ENCODE results near the gene DHRS3.

The DHRS3 gene

DNA sequence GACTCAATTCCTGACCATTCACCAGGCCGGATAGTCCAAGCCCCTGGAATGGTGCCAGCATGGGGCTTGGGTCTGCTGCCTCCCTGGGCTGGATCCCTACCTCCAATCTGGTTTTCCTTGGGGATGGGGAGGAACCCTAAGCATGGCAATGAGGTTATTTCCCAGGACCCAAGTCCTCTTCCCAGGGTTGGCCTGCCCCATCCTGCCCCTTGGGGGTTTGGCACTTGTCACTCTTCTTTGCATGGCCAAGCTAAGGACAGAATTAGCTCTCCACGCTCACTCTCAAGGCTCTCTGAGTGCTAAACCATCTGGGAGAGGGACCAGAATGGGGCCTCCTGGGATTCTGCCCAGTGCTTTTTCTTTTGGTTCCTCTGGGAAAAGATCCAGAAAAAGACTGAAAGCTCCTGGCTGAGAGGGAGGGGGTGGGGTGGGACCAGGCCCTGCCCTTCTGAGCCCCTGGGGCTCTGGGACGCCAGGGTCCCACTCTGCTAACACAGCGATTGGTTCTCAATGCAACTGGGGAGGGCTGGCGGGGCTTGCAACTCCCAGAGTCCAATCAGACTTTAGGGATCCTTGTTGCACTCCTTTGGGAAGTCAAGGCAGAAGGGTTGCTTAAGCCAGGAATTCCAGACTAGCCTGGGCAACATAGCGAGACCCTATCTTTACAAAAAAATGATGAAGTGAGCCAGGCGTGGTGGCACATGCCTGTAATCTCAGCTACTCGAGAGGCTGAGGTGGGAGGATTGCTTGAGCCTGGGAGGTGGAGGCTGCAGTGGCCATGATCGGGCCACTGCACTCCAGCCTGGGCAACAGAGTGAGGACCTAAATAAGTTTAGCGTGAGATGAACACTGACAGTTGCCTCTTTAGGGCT is 52.7 kb downstream of the DHRS3 start:
- TF ChIP-seq TAF1 (IDR thresholded peaks at IDR 0.05; ENCODE audit: borderline replicate concordance, insufficient read depth, low read length) (no peak), SIN3A (IDR thresholded peaks at IDR 0.05; ENCODE audit: borderline replicate concordance, insufficient read depth, low read length) (no peak)

DNA sequence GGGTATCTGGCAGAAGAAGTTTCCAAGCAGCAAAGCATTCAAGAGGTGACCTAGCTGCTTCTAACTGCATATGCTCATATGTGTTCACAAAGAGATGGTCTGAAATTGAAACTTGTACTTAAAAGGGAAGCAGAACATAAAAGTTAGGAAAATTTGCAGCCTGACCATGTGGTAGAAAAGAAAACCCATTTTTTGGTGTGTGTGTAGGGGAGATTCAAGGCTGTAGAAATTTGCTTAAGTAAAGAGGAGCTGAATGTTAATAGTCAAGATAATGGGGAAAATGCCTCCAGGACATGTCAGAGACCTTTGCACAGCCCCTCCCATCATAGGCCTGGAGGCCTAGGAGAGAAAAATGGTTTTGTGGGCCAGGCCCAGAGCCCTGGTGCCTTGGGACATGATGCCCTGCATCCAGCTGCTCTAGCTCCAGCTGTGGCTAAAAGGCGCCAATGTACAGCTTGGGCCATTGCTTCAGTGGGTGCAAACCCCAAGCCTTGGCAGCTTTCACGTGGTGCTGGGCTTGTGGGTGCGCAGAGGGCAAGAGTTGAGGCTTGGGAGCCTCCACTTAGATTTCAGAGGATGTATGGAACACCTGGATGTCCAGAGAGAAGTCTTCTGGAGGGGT is 54.9 kb downstream of the DHRS3 start:
- TF ChIP-seq TAF1 (IDR thresholded peaks at IDR 0.05; ENCODE audit: borderline replicate concordance, insufficient read depth, low read length) (no peak), POLR2AphosphoS5 (IDR thresholded peaks at IDR 0.05; ENCODE audit: low read depth, low read length) (no peak), SIN3A (IDR thresholded peaks at IDR 0.05; ENCODE audit: borderline replicate concordance, insufficient read depth, low read length) (no peak), FOXP2 (optimal IDR thresholded peaks at IDR 0.05; ENCODE audit: borderline replicate concordance, extremely low read depth, extremely low read length, insufficient read depth) (no peak)
- TF ChIP-seq, protein P1, sequence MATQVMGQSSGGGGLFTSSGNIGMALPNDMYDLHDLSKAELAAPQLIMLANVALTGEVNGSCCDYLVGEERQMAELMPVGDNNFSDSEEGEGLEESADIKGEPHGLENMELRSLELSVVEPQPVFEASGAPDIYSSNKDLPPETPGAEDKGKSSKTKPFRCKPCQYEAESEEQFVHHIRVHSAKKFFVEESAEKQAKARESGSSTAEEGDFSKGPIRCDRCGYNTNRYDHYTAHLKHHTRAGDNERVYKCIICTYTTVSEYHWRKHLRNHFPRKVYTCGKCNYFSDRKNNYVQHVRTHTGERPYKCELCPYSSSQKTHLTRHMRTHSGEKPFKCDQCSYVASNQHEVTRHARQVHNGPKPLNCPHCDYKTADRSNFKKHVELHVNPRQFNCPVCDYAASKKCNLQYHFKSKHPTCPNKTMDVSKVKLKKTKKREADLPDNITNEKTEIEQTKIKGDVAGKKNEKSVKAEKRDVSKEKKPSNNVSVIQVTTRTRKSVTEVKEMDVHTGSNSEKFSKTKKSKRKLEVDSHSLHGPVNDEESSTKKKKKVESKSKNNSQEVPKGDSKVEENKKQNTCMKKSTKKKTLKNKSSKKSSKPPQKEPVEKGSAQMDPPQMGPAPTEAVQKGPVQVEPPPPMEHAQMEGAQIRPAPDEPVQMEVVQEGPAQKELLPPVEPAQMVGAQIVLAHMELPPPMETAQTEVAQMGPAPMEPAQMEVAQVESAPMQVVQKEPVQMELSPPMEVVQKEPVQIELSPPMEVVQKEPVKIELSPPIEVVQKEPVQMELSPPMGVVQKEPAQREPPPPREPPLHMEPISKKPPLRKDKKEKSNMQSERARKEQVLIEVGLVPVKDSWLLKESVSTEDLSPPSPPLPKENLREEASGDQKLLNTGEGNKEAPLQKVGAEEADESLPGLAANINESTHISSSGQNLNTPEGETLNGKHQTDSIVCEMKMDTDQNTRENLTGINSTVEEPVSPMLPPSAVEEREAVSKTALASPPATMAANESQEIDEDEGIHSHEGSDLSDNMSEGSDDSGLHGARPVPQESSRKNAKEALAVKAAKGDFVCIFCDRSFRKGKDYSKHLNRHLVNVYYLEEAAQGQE (IDR thresholded peaks at IDR 0.05; ENCODE audit: insufficient read depth in 1 of 2, low read depth in 2 of 2, low read length in 2 of 2): no peak

DNA sequence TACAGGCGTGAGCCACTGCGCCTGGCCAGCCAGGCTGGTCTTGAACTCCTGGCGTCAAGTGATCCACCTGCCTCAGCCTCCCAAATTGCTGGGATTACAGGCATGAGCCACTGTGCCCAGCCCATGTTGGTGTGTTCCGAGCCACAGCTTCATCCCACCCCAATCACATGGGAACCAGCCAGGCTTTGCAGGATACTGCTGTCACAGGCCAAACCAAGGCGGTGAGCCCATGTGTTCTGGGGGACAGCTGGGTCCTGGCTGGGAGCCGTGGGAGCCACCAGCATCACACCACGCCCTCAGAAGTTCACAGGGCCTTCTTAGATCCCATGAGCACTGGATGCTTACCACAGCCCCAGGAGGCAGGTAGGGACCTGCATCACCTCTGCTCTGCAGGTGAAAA is 56.9 kb downstream of the DHRS3 start:
- no peak for TF ChIP-seq POLR2AphosphoS5 (IDR thresholded peaks at IDR 0.05; ENCODE audit: low read depth, low read length)
- TF ChIP-seq FOXP2 (optimal IDR thresholded peaks at IDR 0.05; ENCODE audit: borderline replicate concordance, extremely low read depth, extremely low read length, insufficient read depth): no peak
- TF ChIP-seq SIN3A (IDR thresholded peaks at IDR 0.05; ENCODE audit: borderline replicate concordance, insufficient read depth, low read length): no peak
- TF ChIP-seq, protein P1 (IDR thresholded peaks at IDR 0.05; ENCODE audit: insufficient read depth in 1 of 2, low read depth in 2 of 2, low read length in 2 of 2): no peak
- no peak for TF ChIP-seq TAF1 (IDR thresholded peaks at IDR 0.05; ENCODE audit: borderline replicate concordance, insufficient read depth, low read length)

DNA sequence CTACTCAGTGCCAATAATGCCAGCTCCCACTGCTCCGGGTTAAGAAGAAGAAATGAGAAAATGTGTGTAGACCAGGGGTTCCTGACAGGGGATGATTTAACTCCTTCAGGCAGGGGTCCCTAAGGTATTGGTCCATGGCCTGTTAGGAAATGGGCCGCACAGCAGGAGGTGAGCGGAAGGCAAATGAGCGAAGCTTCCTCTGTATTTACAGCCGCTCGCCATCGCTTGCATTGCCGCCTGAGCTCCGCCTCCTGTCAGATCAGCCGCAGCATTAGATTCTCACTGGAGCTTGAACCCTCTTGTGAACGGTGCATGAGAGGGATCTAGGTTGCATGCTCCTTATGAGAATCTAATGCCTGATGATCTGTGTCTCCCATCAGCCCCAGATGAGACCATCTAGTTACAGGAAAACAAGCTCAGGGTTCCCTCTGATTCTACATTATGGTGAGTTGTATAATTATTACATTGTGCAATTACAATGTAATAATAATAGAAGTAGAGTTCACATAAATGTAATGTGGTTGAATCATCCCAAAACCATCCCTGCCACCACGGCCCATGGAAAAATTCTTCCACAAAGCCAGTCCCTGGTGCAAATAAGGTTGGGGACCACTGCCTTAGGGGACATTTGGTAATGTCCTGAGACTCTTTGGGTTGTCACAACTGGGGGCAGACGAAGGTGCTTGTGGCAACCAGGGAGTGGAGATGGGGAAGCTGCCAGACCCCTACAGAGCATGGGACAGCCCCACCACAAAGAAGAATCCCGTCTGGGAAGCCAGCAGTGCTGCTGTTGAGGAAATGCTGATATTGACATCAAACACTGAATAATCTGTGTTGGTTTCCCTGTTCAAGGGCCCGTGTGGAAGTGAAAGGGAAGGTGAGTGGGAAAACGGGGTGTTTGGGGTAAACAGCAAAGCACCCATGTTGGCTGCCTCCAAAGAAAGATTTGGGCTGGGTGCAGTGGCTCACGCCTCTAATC is 60.8 kb downstream of the DHRS3 start:
- TF ChIP-seq SIN3A (IDR thresholded peaks at IDR 0.05; ENCODE audit: borderline replicate concordance, insufficient read depth, low read length): no peak
- TF ChIP-seq POLR2AphosphoS5 (IDR thresholded peaks at IDR 0.05; ENCODE audit: low read depth, low read length): no peak
- no peak for TF ChIP-seq TAF1 (IDR thresholded peaks at IDR 0.05; ENCODE audit: borderline replicate concordance, insufficient read depth, low read length)
- TF ChIP-seq, protein P1 (IDR thresholded peaks at IDR 0.05; ENCODE audit: insufficient read depth in 1 of 2, low read depth in 2 of 2, low read length in 2 of 2): no peak
- no peak for TF ChIP-seq FOXP2 (optimal IDR thresholded peaks at IDR 0.05; ENCODE audit: borderline replicate concordance, extremely low read depth, extremely low read length, insufficient read depth)

DNA sequence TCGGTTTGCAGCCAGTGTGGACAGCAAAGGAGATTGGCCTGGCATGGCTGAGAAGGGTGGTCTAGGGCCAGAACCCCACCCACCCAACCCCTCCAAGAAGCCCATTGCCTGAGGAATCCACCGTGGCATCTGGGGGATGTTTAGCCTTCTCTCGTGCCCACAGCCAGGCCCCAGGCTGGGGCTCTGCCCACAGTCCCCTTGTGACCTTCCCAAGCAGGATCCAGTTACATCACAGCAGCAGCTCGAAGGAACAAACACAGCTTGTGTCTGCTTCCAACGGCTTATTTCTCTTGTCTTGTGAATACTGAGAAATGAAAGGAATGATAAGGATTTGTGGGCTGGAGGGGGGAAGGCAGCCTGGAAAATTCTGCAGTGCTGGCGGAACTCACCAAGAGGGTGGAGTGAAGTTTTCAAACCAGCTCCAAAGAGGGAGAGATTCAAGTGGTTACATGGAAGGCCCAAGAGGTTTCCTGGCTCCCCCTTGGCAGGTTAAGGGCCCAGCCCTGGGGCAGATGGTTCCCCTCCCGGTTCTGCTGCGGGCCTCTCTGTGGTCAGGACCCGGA is 61.6 kb downstream of the DHRS3 start:
- TF ChIP-seq POLR2AphosphoS5 (IDR thresholded peaks at IDR 0.05; ENCODE audit: low read depth, low read length) (no peak), SIN3A (IDR thresholded peaks at IDR 0.05; ENCODE audit: borderline replicate concordance, insufficient read depth, low read length) (no peak), TAF1 (IDR thresholded peaks at IDR 0.05; ENCODE audit: borderline replicate concordance, insufficient read depth, low read length) (no peak), FOXP2 (optimal IDR thresholded peaks at IDR 0.05; ENCODE audit: borderline replicate concordance, extremely low read depth, extremely low read length, insufficient read depth) (no peak)
- TF ChIP-seq, protein P1 (IDR thresholded peaks at IDR 0.05; ENCODE audit: insufficient read depth in 1 of 2, low read depth in 2 of 2, low read length in 2 of 2): no peak
